HCT116 (cell line): ENCODE results near the gene ZMYND19. TPM values are rescaled to one million over a fixed set of nuclear protein-coding genes. Genes with fewer than 3 reads are reported as not detected.
A peak's percentile ranks its signal among the peaks of the same experiment; 100 is the strongest.
"Not testable (repeated sequence)": the region's sequence is repeated elsewhere in the genome, so short reads cannot be mapped to it uniquely, and the experiment has no call there.

Source experiments
- ATAC-seq: fragments of 200-7000 bp; cut with Tn5 transposase; 2 replicates; pipeline ENCODE4 v1.9.1; 2020; ENCODE audit warnings: mild to moderate bottlenecking, moderate library complexity
- BruUV-seq: library from RNA; stranded (reverse); fragments of 400-500 nt; replicated peaks from 2 replicates; lab custom pipeline; 2021; lab: Mats Ljungman, UMichigan
- CTCF ChIA-PET: fragments of 300-600 bp; sonication (Branson Sonifier 250); formaldehyde crosslinking; loops from one replicate; lab custom pipeline; 2021; ENCODE audit warnings: antibody characterized with exemption; lab: Charles Lee
- POLR2A ChIA-PET: fragments of 300-600, 350-600 bp; sonication (Branson Sonifier 250); formaldehyde crosslinking; loops from one replicate; lab custom pipeline; 2021; ENCODE audit warnings: antibody characterized with exemption; lab: Charles Lee
- RAD21 ChIA-PET, 2 experiments: fragments of 300-600 bp; sonication (Branson Sonifier 250); formaldehyde crosslinking; loops; one replicate each; lab custom pipeline; 2023; ENCODE audit warnings: low total read pairs in 2 of 2; ENCODE audit not compliant: uncharacterized antibody in 2 of 2, unreplicated experiment in 2 of 2, low non-redundant PET in 1 of 2; lab: Charles Lee
- DNase-seq: peaks from one replicate; pipeline ENCODE4 v3.0.0-alpha.2; 2010; ENCODE audit warnings: low read depth, low spot score
- H2AFZ ChIP-seq: fragments of 200-600 bp; shearing (Covaris generic), sonication (generic); 2 replicates; pipeline ENCODE4 v1.6.1; 2017; ENCODE audit warnings: low read depth, mixed run types, mixed read lengths, antibody characterized with exemption, low read length; ENCODE audit not compliant: poor library complexity, severe bottlenecking
- H3K27ac ChIP-seq: 2 replicates; pipeline ENCODE4 v1.5.1; 2012; ENCODE audit warnings: low read depth, low read length
- H3K27me3 ChIP-seq: fragments of 200-600 bp; sonication (generic); 2 replicates; pipeline ENCODE4 v1.6.1; 2016; ENCODE audit warnings: mixed run types, low read length, mixed read lengths; ENCODE audit not compliant: insufficient read depth
- H3K36me3 ChIP-seq, 2 experiments: fragments of 200-500 bp in 1 of 2; fragments of 200-600 bp in 1 of 2; sonication (Bioruptor generic) in 1 of 2; sonication (generic) in 1 of 2; 2 replicates each; pipeline versions ENCODE4 v1.5.1 to v1.6.1; 2014 to 2016; ENCODE audit warnings: low read length in 2 of 2, inconsistent platforms in 1 of 2, mixed read lengths in 1 of 2, mixed run types in 1 of 2; ENCODE audit not compliant: insufficient read depth in 2 of 2, control insufficient read depth in 1 of 2
- H3K4me1 ChIP-seq, 2 experiments: fragments of 200-600 bp in 1 of 2; sonication (generic) in 1 of 2; 2 replicates each; pipeline versions ENCODE4 v1.5.1 to v1.6.1; 2012 to 2017; ENCODE audit warnings: low read length in 2 of 2, inconsistent platforms in 1 of 2, mild to moderate bottlenecking in 1 of 2, mixed read lengths in 1 of 2, mixed run types in 1 of 2, moderate library complexity in 1 of 2; ENCODE audit not compliant: insufficient read depth in 2 of 2, control insufficient read depth in 1 of 2
- H3K4me2 ChIP-seq: fragments of 200-600 bp; sonication (generic); 2 replicates; pipeline ENCODE4 v1.6.1; 2017; ENCODE audit warnings: mixed run types, low read length, mixed read lengths
- H3K4me3 ChIP-seq, 2 experiments: fragments of 200-600 bp in 1 of 2; sonication (generic) in 1 of 2; replicated peaks in 1 of 2; 2 replicates each; pipeline ENCODE4 v1.5.1; 2011 to 2016; ENCODE audit warnings: low read length in 2 of 2, control low read depth in 1 of 2, low read depth in 1 of 2, mild to moderate bottlenecking in 1 of 2, mixed read lengths in 1 of 2, mixed run types in 1 of 2
- H3K79me2 ChIP-seq: fragments of 200-600 bp; sonication (generic); 2 replicates; pipeline ENCODE4 v1.6.1; 2017; ENCODE audit warnings: mild to moderate bottlenecking, mixed run types, low read length, moderate library complexity, mixed read lengths; ENCODE audit not compliant: insufficient read depth
- H3K9ac ChIP-seq: fragments of 200-600 bp; sonication (generic); 2 replicates; pipeline ENCODE4 v1.6.1; 2016; ENCODE audit warnings: low read length, mixed read lengths
- H3K9me2 ChIP-seq: fragments of 200-600 bp; sonication (generic), shearing (Covaris generic); 2 replicates; pipeline ENCODE4 v1.6.1; 2017; ENCODE audit warnings: mixed run types, mild to moderate bottlenecking, moderate library complexity; ENCODE audit not compliant: insufficient read depth
- H3K9me3 ChIP-seq, 2 experiments: fragments of 200-500 bp in 1 of 2; fragments of 200-600 bp in 1 of 2; sonication (Bioruptor generic) in 1 of 2; sonication (generic) in 1 of 2; 2 replicates each; pipeline ENCODE4 v1.6.1; 2014 to 2017; ENCODE audit warnings: low read length in 2 of 2, mixed read lengths in 2 of 2, inconsistent platforms in 1 of 2, low read depth in 1 of 2, mild to moderate bottlenecking in 1 of 2, mixed run types in 1 of 2, moderate library complexity in 1 of 2; ENCODE audit not compliant: control insufficient read depth in 1 of 2, insufficient read depth in 1 of 2
- H4K20me1 ChIP-seq: fragments of 200-600 bp; sonication (generic), shearing (Covaris generic); 2 replicates; pipeline ENCODE4 v1.6.1; 2017; ENCODE audit warnings: mixed run types, mild to moderate bottlenecking, moderate library complexity; ENCODE audit not compliant: insufficient read depth
- CTCF ChIP-seq, 3 experiments: fragments of 200-600 bp in 1 of 3; sonication (generic) in 1 of 3; IDR thresholded peaks in 2 of 3; conservative IDR thresholded peaks in 1 of 3; 2 replicates each; pipeline ENCODE4 v1.5.1; 2012 to 2017; ENCODE audit warnings: low read depth in 2 of 3, low read length in 2 of 3, antibody characterized with exemption in 1 of 3, borderline replicate concordance in 1 of 3, control low read depth in 1 of 3, mild to moderate bottlenecking in 1 of 3, mixed read lengths in 1 of 3, mixed run types in 1 of 3, moderate library complexity in 1 of 3; ENCODE audit not compliant: insufficient read depth in 1 of 3
- intact Hi-C: fragments of 100-400 bp; cut with micrococcal nuclease; formaldehyde crosslinking; loops from 2 replicates; pipeline ENCODE4 v1.10.0; 2022
- total RNA-seq: library from RNA; stranded (reverse); gene quantifications from one replicate; pipeline ENCODE4 v1.2.1, GENCODE V29; 2021; ENCODE audit not compliant: unreplicated experiment
- TF ChIP-seq, protein P1 (sequence below): IDR thresholded peaks from 2 replicates; pipeline ENCODE4 v1.6.1; 2012; ENCODE audit warnings: low read depth

Gene ZMYND19
- total RNA-seq, 1 experiment from 2014 or later = 57.4 TPM

GRCh38 chr9:137534256-137535119 is 55.8 kb downstream of the ZMYND19 start (continued):
- TF ChIP-seq CTCF (IDR thresholded peaks at IDR 0.05 in 2 of 3, conservative IDR thresholded peaks at IDR 0.05 in 1 of 3; ENCODE audit: borderline replicate concordance in 1 of 3, insufficient read depth in 1 of 3, low read depth in 2 of 3, low read length in 2 of 3) = peak; percentile 59 to 75 (median 71); a peak in 5 of 6 replicates
- TF ChIP-seq, protein P1, sequence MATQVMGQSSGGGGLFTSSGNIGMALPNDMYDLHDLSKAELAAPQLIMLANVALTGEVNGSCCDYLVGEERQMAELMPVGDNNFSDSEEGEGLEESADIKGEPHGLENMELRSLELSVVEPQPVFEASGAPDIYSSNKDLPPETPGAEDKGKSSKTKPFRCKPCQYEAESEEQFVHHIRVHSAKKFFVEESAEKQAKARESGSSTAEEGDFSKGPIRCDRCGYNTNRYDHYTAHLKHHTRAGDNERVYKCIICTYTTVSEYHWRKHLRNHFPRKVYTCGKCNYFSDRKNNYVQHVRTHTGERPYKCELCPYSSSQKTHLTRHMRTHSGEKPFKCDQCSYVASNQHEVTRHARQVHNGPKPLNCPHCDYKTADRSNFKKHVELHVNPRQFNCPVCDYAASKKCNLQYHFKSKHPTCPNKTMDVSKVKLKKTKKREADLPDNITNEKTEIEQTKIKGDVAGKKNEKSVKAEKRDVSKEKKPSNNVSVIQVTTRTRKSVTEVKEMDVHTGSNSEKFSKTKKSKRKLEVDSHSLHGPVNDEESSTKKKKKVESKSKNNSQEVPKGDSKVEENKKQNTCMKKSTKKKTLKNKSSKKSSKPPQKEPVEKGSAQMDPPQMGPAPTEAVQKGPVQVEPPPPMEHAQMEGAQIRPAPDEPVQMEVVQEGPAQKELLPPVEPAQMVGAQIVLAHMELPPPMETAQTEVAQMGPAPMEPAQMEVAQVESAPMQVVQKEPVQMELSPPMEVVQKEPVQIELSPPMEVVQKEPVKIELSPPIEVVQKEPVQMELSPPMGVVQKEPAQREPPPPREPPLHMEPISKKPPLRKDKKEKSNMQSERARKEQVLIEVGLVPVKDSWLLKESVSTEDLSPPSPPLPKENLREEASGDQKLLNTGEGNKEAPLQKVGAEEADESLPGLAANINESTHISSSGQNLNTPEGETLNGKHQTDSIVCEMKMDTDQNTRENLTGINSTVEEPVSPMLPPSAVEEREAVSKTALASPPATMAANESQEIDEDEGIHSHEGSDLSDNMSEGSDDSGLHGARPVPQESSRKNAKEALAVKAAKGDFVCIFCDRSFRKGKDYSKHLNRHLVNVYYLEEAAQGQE = no peak

GRCh38 chr9:137532891-137533468 is 57.3 kb downstream of the ZMYND19 start:
- H3K36me3 ChIP-seq, H3K9me2 ChIP-seq, POLR2A ChIA-PET, RAD21 ChIA-PET, DNase-seq, BruUV-seq, intact Hi-C loops, H3K79me2 ChIP-seq, ATAC-seq, CTCF ChIA-PET, H3K4me2 ChIP-seq, H4K20me1 ChIP-seq, H3K9me3 ChIP-seq, H2AFZ ChIP-seq, H3K27me3 ChIP-seq, H3K9ac ChIP-seq, H3K27ac ChIP-seq, H3K4me3 ChIP-seq: not testable (repeated sequence)
- peaks cover 6 to 10% of the 10 kb centered on the region in 2 experiments; a peak in 3 of 4 replicates for H3K4me1 ChIP-seq

Other genes with a start within 250 kb of the ZMYND19 start
- 25.4 TPM for gene EXD3, start 167.3 kb downstream of the ZMYND19 start, total RNA-seq
- gene NOXA1, start 167.1 kb downstream of the ZMYND19 start, total RNA-seq = 13.2 TPM
- 1.7 TPM for gene ENTPD8, start 149.2 kb downstream of the ZMYND19 start, total RNA-seq
- 81.9 TPM for gene NSMF, start 131.2 kb downstream of the ZMYND19 start, total RNA-seq
- gene PNPLA7, start 40.1 kb downstream of the ZMYND19 start, total RNA-seq = 1.8 TPM
- gene MRPL41, start 38.6 kb downstream of the ZMYND19 start, total RNA-seq = 69.5 TPM
- 54.4 TPM for gene DPH7, start 11.6 kb downstream of the ZMYND19 start, total RNA-seq
- 82.8 TPM for gene ARRDC1, start 15.2 kb upstream of the ZMYND19 start, total RNA-seq
- gene EHMT1, start 28.5 kb upstream of the ZMYND19 start, total RNA-seq = 86.1 TPM